CD4-positive, alpha-beta T cell treated with Interleukin-6 at 100 ng/mL for 8 hours (primary cell): ENCODE results near the gene CCDC97.

Experiments used
- DNase-seq: peaks from one replicate; pipeline ENCODE4 v3.0.0-alpha.2; 2020; ENCODE audit warnings: mixed read lengths, low spot score

Gene CCDC97

DNA sequence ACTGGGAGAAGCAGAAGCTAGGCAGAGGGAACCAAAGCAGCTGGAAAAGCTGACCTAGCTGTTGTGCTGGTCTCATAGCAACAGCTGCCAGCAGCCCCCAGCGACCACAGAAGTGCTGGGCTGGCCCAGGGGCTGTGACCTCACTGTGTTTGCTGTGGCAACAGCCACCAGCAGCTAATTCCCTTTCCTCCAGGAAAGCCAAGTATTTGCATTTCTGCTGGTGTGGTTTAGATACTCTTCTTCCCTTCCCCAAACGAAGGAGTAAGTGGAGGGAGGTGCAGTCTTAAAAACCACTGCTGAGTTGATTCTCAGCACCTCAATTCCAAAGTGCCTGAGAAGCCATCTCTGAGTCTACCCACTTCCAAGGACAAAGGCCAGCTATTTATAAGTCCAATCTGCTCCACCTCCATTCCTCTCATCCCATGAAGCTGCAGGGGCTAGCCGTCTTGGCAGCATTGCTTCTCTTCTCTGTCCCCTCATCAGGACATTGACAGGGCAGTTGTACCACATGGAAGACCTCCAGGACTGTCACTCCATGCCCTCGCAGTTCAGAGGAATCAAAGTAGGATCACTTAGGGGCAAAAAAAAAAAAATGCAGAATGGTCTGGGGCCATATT is 11.5 kb upstream of the CCDC97 start:
- DNase-seq, result peak; percentile 31

DNA sequence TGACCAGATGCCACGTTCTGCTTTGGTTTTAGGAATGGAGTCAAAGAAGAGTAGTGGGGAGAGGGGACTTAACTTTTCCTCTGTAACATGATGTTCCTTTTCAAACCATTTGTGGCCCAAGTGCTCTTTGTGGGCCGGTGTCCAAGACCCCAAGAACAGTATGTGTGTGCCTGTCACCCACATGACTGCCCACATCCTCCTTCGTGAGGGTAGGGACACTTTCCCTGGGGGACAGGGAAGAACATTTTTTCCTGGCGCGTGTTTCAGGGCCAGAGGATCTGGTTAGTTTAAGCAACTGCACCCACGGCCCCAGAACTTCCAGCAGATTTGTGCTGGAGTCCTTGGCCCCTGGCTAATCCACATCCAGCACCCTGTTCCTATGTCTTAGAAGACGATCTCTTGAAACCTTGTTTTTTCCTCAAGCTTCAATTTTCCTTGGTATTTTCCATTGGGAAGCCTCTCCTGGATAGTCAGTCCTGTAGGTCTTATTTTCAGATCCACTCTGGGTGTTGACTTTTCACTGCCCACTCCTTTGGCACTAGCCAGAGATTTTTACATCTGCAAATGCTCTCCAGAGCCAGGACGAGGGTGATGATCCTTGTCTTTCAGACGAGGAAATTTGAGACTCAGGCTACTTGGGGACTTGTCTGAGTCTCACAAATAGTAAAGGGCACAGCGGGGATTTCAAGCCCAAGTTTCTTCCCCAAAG is 10.8 kb upstream of the CCDC97 start:
- DNase-seq, result no peak

DNA sequence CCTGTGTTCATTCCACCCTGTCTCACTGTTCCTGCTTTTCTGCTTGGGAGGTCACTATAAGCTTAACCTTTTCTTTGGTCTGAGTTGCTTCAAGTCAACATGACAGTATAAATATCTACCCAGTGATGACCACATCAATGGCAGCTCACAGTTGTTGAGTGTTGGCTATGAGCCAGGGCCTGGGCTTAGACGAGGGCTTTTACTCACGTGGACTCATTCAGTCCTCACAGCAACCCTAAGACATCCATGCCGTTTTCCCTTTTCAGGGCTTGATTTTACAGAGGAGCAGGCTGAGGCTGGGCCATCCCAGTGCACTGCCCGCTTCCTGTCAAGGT is 10.2 kb upstream of the CCDC97 start:
- peak; percentile 52 for DNase-seq

DNA sequence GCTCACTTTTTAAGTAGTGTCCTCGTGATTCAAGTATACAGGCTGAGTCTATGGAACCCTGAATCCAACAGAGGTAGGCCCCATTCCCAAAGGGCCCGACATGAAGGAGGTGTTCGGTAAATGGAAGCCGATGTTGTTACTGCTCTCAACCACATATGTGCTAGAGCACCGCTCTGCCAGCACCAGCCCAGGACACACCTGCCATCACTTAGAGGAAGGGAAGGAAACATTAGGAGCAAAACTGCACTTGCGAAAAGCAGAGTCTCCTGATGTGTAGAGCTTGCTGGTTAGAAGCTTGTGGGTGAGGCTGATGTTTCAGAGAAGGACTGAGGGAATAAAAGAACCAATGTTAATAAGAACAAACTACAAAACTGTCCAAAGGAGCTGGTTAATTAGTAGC is 9.4 kb upstream of the CCDC97 start:
- DNase-seq, result no peak

DNA sequence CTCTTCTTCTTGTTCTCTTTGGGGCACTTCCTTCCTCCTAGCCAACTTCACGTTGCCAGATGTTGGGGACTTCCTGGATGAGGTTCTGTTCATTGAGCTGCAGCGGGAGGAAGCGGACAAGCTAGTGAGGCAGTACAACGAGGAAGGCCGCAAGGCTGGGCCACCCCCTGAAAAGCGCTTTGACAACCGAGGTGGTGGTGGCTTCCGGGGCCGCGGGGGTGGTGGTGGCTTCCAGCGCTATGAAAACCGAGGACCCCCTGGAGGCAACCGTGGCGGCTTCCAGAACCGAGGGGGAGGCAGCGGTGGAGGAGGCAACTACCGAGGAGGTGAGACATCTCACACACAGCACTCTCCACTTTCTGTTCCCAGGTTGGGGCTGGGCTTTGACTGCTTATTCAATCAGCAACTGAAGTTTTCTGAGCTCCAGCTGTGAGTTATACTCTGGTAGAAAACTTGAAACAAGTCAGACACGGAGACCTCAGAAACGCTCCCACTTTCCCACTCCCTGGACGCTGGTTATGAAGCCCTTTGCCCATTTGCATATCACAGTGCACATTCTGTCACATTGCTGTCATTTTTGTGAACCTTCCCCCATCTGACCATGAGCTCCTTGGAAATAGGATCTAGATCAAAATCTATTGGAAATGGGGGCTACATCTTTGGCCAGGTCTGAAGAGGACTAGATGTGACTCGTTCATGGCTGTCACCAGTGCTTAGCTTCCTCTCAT is 7.2 kb upstream of the CCDC97 start:
- DNase-seq, result peak; percentile 59

DNA sequence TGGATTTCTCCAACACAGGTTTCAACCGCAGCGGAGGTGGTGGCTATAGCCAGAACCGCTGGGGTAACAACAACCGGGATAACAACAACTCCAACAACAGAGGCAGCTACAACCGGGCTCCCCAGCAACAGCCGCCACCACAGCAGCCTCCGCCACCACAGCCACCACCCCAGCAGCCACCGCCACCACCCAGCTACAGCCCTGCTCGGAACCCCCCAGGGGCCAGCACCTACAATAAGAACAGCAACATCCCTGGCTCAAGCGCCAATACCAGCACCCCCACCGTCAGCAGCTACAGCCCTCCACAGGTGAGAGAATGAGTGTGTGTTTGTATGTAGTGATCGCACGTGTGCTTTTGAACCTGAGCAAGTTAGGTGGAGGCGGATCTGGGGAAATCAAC is 6.0 kb upstream of the CCDC97 start:
- DNase-seq, result no peak

DNA sequence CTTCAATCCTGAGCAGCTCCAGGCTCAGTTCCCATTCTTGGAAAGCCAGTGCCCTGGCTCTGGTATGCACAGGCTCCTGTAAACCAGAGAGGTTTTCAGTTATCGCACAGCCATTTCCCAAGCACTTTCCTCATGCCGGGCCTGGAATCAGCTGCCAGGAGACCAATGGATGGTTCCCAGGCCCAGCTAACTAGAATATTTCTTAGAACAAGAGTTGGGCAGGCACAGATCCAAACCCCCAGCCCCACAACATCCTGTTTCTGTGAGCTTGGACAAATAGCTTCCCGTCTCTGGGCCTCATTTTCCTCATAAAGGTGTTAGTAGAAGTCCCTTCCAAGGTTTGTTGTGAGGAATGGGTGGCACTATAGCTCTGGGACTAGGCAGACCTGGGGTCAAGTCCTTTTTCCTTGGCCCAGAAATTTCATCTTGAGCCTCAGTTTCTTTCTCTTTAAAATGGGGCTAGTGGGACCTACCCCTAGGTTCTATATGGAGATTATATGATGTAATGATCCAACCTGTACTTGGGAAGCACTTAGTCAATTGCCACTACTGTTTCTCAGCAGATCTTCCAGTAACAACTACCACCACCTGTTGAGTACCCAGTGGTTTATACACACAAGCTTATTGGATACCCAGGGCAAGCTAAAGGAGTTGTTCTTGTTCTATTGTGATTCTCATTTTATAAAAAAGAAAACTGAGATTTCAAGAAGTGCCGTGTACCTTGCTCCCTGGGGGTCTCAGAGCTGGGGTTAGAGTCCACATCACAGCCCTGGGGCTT is 5.1 kb upstream of the CCDC97 start:
- no peak for DNase-seq

DNA sequence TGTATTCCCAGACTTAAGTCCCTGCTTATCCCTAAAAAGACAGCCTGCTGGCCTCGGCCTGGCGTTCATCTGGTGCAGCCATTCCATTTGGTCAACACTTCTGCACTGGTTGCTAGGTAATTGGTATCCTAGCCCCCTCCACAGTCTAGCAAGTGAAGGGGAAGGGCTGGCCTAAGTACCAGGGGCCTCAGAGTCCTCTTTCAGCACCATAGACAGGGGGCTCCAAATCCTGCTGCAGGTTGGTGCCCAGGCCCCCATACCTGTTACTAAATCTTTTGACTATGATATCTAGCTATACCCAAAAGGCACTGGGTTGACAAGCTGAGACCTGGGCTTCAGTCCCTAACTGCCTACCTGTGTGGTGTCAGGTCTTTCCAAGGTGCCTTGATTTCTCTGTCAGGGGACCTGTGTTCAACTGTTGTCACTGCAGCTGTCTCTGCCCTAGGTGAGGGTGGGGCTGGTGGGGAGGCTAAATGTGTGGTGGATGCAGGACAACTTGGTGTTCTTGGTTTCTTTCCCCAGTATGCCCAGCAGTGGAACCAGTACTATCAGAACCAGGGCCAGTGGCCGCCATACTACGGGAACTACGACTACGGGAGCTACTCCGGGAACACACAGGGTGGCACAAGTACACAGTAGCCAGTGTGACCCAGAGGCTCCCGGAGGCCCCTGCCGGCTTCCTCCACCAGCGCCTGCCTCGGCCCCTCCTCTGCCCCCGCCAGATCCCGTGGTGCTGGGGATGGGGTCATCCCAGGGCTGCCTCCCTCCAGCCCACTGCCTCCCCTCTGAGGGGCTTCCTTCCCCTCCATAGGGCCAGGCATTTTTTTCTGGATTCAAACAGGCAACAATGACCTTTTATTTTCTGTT is 3.8 kb upstream of the CCDC97 start:
- no peak for DNase-seq

DNA sequence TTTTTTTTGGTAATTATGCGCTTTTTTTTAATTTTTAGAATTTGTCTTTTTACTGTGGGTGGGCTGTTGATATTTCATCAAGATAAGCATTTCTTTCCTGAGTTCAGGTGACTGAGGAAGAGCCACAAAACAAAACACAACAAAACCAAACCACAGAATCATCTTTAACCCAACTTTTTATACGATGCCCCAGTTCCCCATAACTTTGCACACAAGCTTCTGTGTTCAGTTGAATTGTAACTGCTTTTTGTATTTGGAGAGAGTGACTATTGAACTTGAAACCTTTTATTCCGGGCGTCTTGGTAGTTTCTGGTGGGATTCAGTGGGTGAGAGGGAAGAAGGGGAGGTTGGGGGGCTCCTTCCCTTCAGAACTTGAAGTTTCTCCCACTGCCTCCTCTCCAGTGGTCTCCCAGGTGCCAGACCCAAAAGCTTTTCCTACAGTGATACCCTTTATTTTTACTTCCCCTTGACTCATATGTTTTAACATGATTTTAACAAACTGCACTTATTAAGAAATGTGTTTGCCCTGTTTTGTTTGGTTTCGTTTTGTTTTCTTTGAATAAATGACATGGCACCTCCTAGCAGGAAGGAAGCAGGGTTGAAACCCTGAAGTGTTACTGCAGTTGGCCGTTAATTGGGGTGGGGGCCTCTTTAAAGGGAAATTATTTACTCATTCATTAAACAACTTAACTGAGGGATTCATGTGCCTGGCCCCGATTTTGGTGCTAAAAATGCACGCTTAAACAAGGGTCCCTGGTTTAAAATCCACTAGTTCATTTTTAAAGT is 2.7 kb upstream of the CCDC97 start:
- peak; percentile 58 for DNase-seq

DNA sequence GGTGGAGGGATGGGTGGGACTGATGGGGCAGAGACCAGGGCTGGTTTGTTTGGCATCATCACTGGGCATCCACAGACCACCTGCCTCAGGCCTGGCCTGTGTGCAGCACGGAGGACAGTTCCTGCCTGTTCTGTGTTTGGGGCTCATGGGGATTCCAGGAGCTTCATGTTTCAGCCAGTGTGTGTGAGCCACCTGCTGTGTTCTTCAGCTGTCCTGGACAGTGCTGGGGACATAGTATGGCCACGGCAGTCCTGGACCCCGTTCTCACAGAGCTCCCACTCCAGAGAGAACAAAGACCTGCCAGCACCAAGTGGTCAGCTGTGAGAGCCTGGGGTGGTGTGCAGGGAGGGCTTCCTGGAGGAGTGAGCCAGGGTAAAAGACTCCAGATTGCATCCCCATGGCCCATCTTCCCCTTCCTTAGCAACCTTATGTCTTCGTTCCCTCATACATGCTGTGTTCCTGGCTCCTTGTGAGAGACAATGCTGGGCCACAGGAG is 2.0 kb upstream of the CCDC97 start:
- DNase-seq, result no peak

DNA sequence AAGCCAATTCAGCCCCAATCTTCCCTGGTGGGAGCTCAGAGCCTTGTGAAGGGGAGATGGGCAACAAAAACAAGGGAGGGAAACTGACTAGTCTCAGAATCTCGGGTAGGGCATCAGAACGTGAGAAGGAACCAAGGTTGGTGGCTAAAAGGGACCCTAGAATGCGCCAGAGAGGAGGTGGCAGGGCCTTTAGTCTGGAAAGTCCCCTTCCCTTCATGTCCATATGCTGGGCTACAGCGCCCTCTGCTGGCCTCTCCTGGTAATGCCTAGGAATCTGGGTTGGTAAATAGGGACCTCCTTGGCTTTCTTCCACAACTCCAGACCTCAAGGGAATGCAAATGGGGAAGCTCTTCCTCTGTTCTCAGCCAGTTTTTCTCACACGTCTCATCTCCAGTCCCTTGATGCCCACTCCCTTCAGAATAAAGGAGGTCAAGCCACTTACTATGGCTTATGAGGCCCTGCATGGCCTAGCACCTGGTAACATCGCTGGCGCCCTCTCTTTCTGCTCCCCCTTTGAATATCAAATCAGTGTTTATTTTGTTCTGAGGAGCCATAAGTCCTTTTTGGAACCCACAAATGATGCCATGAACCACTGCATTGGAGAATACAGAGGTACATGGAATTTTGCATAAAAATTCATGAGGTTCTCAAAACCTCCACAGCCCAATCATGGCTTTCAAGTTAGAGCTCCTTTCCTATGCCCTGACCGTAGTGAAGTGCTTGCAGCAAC is 1.4 kb upstream of the CCDC97 start:
- DNase-seq, result peak; percentile 89

DNA sequence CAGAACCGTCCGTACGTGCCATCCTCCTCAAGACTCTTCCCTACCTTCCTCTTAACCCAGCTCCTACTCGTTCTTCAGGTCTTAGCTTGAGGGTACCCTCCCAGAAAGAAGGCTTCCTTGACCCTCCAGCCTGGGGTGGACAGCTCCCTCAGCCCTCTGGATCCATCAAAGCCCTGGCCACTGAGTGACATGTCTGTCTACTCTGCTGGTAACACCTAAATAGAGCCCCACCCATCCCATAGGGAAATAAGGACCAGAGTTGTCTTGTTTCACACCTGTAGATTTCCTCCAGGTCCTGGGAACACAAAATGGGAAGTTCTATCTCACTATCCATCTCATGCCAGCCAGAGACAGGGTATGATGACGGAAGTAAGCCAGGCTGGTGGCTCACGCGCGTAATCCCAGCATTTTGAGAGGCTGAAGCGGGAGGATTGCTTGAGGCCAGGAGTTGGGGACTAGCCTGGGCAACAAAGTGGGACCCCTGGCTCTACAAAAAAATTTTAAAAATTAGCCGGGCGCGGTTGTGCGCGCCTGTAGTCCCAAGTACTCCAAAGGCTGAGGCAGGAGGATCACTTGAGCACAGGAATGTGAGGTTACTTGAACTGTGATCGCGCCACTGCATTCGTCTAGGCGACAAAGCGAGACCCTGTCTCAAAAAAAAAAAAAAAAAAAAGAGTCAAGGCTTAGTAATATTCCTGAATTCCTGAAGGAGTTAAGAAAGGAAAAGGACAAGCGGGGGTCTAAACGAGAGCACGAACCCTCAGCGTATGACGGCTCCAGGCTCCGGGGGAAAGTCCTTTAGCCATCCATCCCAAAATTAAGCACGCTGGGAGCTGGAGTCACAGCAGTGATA is 566 bp upstream of the CCDC97 start:
- no peak for DNase-seq

DNA sequence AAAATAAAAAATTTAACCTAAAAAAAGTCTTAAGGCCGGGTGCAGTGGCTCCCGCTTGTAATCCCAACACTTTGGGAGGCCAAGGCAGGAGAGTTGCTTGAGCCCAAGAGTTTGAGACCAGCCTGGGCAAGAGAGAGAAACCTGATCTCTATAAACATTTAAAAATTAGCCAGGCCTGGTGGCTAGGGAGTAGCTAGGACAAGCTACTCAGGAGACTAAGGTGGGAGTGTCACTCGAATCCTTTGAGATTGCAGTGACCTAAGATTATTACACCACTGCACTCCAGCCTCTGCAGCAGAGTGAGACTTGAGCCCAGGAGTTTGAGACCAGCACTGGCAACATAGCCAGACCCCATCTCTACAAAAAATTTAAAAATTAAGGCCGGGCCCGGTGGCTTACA is 1.1 kb downstream of the CCDC97 start:
- no peak for DNase-seq

DNA sequence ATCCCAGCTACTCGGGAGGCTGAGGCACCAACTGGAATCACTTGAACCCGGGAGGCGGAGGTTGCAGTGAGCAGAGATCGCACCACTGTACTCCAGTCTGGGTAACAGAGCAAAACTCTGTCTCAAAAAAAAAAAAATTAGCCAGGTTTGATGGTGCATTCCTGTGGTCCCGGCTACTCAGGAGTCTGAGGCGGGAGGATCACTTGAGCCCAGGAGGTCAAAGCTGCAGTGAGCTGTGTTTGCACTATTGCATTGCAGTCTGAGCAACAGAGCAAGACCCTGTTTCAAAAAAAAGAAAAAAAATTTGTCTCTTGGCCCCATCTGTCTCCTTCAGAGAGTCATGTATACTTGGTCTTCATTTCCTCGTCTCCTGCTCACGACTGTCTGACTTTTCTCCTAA is 1.6 kb downstream of the CCDC97 start:
- DNase-seq, result no peak

DNA sequence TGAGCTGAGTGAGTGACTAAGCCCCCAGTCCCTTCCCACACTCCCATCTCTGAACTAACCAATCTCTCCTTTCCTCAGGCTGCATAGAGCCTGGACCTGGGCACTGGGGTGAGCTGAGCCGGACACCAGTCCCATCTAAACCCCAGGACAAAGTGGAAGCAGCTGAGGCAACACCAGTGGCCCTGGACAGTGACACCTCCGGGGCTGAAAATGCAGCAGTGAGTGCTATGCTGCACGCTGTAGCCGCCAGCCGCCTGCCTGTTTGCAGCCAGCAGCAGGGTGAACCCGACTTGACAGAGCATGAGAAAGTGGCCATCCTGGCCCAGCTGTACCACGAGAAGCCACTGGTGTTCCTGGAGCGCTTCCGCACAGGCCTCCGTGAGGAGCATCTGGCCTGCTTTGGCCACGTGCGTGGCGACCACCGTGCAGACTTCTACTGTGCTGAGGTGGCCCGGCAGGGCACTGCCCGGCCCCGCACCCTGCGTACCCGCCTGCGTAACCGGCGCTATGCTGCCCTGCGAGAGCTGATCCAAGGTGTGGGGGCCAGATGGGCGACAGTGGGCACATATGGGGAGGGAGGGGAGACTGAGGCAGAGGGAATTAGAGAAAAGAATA is 6.4 kb downstream of the CCDC97 start:
- no peak for DNase-seq

DNA sequence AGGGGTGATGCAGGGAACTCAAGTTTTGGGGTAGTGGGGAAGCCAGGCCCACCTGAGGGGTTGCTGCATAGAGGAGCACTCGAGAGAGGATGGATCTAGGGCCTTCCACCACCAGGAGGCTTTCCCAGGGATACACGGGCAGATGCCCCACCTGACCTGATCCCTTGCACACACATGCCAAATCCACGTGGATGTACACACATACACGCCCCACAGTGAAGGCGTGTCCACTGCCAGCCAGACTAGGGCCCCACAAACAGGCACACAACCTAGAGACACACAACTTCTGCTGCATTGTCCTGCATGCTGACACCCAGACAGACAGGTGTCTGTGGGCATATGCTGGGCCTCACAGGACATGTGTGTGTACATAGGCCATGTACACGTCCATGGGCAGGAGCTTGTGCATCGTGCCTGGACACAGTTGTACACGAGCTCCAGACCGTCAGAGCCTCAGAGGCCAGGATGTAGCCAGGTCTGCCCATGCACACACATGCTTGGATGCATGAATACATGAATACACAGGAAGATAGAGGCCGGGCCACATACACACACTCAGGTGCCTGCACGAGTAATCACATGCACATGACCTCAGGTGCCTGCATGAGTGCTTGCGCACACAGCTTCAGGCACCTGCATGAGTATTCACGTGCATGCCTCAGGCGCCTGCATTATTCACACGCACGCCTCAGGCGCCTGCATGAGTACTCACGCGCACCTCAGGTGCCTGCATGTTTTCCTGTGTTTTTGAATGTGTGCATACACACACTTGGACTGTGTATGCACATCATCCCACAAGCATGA is 8.9 kb downstream of the CCDC97 start:
- DNase-seq, result no peak

DNA sequence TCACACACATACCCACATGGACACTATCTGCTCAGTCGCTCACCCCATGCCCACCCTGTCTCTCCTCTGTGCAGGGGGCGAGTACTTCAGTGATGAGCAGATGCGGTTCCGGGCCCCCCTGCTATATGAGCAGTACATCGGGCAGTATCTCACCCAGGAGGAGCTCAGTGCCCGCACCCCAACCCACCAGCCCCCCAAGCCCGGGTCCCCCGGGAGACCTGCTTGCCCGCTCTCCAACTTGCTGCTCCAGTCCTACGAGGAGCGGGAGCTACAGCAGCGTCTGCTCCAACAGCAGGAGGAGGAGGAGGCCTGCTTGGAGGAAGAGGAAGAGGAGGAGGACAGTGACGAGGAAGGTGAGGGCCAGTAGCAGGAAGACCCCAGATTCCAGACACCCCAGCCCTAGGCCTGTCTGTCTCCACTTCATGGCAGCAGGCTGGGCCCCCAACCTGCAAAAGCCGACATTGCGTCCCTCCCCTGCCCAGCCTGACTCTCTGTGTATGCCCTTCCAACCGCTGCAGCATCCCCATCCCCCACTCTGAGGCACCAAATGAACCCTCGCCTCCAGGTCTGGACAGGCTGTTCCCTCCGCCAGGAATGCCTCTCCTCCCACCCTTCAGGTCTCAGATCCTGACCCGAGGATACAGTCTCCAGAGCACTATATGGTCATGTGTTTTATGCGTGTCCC is 9.7 kb downstream of the CCDC97 start:
- DNase-seq, result no peak
